MM.1S (cell line): ENCODE measurements around the gene CTU2.

Experiments used
- DNase-seq: peaks from one replicate; pipeline ENCODE4 v3.0.0-alpha.2; 2015
- H2AFZ ChIP-seq: fragments of 300-600 bp; sonication (generic); 2 replicates; pipeline ENCODE4 v1.6.0; 2016; ENCODE audit warnings: antibody characterized with exemption, low read length
- H3F3A ChIP-seq: fragments of 300-600 bp; sonication (generic); 2 replicates; pipeline ENCODE4 v1.6.1; 2016; ENCODE audit warnings: mild to moderate bottlenecking, antibody characterized with exemption, low read length, moderate library complexity, mixed read lengths; ENCODE audit not compliant: insufficient read depth
- H3K27ac ChIP-seq: fragments of 300-600 bp; sonication (generic); 2 replicates; pipeline ENCODE4 v1.5.1; 2016; ENCODE audit warnings: mild to moderate bottlenecking, low read length
- H3K27me3 ChIP-seq: fragments of 300-600 bp; sonication (generic); replicated peaks from 2 replicates; pipeline ENCODE4 v1.6.0; 2016; ENCODE audit warnings: low read length; ENCODE audit not compliant: insufficient read depth
- H3K36me3 ChIP-seq: fragments of 300-600 bp; sonication (generic); replicated peaks from 2 replicates; pipeline ENCODE4 v1.6.1; 2016; ENCODE audit warnings: mild to moderate bottlenecking, low read length, mixed read lengths; ENCODE audit not compliant: insufficient read depth
- H3K4me1 ChIP-seq: fragments of 300-600 bp; sonication (generic); 2 replicates; pipeline ENCODE4 v1.6.1; 2016; ENCODE audit warnings: low read length, mixed read lengths
- H3K4me2 ChIP-seq: fragments of 300-600 bp; sonication (generic); 2 replicates; pipeline ENCODE4 v1.6.0; 2016; ENCODE audit warnings: low read depth, low read length
- H3K4me3 ChIP-seq: fragments of 300-600 bp; sonication (generic); 2 replicates; pipeline ENCODE4 v1.5.1; 2016; ENCODE audit warnings: low read length, mixed read lengths
- H3K79me2 ChIP-seq: fragments of 300-600 bp; sonication (generic); 2 replicates; pipeline ENCODE4 v1.6.1; 2016; ENCODE audit warnings: mixed run types, low read length, mixed read lengths
- H3K9ac ChIP-seq: fragments of 300-600 bp; sonication (generic); 2 replicates; pipeline ENCODE4 v1.6.1; 2016; ENCODE audit warnings: low read length, mixed read lengths
- H3K9me2 ChIP-seq: fragments of 300-600 bp; sonication (generic); replicated peaks from 2 replicates; pipeline ENCODE4 v1.6.1; 2016; ENCODE audit warnings: mild to moderate bottlenecking, low read length, mixed read lengths; ENCODE audit not compliant: insufficient read depth
- H3K9me3 ChIP-seq: fragments of 300-600 bp; sonication (generic); replicated peaks from 2 replicates; pipeline ENCODE4 v1.6.1; 2016; ENCODE audit warnings: mild to moderate bottlenecking, low read length, mixed read lengths; ENCODE audit not compliant: insufficient read depth
- H4K20me1 ChIP-seq: fragments of 300-600 bp; sonication (generic); 2 replicates; pipeline ENCODE4 v1.6.1; 2016; ENCODE audit warnings: mild to moderate bottlenecking, low read length, moderate library complexity, mixed read lengths; ENCODE audit not compliant: insufficient read depth
- EZH2 ChIP-seq: fragments of 300-600 bp; sonication (generic); optimal IDR thresholded peaks from 2 replicates; pipeline ENCODE3; 2017; ENCODE audit warnings: low read depth, mild to moderate bottlenecking, antibody characterized with exemption, low read length, mixed read lengths
- EZH2phosphoT487 ChIP-seq: fragments of 300-600 bp; sonication (generic); IDR thresholded peaks from 2 replicates; pipeline ENCODE4 v1.6.1; 2018; ENCODE audit warnings: antibody characterized with exemption, low read length
- TF ChIP-seq, protein P1 (sequence below): fragments of 300-600 bp; sonication (generic); IDR thresholded peaks from 2 replicates; pipeline ENCODE4 v1.5.1; 2016; ENCODE audit warnings: antibody characterized with exemption, low read length, mixed read lengths

Gene CTU2

DNA sequence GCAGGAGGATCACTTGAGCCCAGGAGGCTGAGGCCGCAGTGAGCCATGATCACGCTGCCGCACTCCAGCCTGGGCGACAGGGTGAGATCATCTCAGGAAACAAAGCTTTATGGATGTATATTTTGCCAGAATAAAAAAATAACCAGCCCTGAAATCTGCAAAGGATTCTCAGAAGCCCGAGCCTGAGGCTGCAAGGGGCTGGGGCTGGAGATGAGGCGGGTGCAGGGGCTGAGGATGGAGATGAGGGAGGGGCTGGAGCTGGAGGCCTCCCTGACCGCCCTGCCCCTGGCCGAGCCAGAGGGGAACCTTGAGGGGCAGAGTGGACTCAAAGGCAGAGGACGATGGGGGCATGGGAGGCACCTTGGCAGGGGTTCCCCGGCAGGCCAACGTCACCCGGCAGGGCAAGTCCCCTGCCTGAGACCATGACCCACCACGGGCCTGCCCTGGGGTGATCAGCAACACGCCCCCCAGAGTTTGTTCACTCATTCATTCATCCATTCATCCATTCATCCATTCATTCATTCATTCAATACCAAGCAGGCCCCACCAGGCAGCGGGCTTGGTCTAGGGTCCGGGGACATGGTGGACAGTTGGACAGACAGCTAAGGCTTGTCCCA, 46.2 kb downstream of the CTU2 start:
- H3K4me1 ChIP-seq, result no peaks in the 10 kb centered on the region
- no peaks in the 10 kb centered on the region for H3F3A ChIP-seq
- no peaks in the 10 kb centered on the region for H3K9me3 ChIP-seq
- no peak for DNase-seq
- H3K4me2 ChIP-seq, result no peak overlapping the region
- no peaks in the 10 kb centered on the region for H3K9me2 ChIP-seq
- H3K27me3 ChIP-seq, result no peaks in the 10 kb centered on the region
- peaks cover 78% of the 10 kb centered on the region for H3K79me2 ChIP-seq
- no peak overlapping the region for H2AFZ ChIP-seq
- H3K9ac ChIP-seq, result no peak overlapping the region
- TF ChIP-seq EZH2, result no peak
- TF ChIP-seq, protein P1, sequence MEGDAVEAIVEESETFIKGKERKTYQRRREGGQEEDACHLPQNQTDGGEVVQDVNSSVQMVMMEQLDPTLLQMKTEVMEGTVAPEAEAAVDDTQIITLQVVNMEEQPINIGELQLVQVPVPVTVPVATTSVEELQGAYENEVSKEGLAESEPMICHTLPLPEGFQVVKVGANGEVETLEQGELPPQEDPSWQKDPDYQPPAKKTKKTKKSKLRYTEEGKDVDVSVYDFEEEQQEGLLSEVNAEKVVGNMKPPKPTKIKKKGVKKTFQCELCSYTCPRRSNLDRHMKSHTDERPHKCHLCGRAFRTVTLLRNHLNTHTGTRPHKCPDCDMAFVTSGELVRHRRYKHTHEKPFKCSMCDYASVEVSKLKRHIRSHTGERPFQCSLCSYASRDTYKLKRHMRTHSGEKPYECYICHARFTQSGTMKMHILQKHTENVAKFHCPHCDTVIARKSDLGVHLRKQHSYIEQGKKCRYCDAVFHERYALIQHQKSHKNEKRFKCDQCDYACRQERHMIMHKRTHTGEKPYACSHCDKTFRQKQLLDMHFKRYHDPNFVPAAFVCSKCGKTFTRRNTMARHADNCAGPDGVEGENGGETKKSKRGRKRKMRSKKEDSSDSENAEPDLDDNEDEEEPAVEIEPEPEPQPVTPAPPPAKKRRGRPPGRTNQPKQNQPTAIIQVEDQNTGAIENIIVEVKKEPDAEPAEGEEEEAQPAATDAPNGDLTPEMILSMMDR, result no peak
- TF ChIP-seq EZH2phosphoT487, result no peak
- no peak overlapping the region for H3K4me3 ChIP-seq
- peaks cover 8% of the 10 kb centered on the region for H4K20me1 ChIP-seq
- no peaks in the 10 kb centered on the region; the same call in 1 of the 2 replicates for H3K36me3 ChIP-seq
- no peak overlapping the region for H3K27ac ChIP-seq

DNA sequence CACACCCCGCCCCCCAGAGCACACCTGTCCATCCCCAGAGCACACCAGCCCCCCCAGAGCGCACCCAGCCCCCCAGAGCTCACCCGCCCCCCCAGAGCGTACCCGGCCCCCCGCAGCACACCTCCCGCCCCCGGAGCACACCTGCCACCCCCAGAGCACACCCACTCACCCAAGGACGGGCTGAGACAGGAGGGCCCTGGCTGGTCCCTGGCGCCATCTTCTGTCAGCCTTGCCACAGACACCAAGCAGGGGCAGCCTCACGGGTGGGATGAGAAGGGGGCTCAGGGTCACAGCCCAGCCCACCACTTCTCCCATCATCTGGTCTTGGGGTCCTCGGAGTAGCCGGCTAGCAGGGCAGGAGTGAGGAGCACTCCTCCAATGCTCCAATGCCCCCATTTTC, 46.9 kb downstream of the CTU2 start:
- Histone ChIP-seq H3K4me2 (no peak overlapping the region), H3K9me3 (no peaks in the 10 kb centered on the region), H2AFZ (no peak overlapping the region), H3K4me1 (no peaks in the 10 kb centered on the region), H4K20me1 (peaks cover 8% of the 10 kb centered on the region), H3K9ac (no peak overlapping the region), H3K4me3 (no peak overlapping the region), H3K27me3 (no peaks in the 10 kb centered on the region), H3K9me2 (no peaks in the 10 kb centered on the region), H3F3A (no peaks in the 10 kb centered on the region), H3K79me2 (peaks cover 78% of the 10 kb centered on the region), H3K27ac (no peak overlapping the region), H3K36me3 (no peaks in the 10 kb centered on the region; the same call in 1 of the 2 replicates)
- DNase-seq, result no peak
- TF ChIP-seq, protein P1, result no peak
- TF ChIP-seq EZH2, result no peak
- no peak for TF ChIP-seq EZH2phosphoT487

DNA sequence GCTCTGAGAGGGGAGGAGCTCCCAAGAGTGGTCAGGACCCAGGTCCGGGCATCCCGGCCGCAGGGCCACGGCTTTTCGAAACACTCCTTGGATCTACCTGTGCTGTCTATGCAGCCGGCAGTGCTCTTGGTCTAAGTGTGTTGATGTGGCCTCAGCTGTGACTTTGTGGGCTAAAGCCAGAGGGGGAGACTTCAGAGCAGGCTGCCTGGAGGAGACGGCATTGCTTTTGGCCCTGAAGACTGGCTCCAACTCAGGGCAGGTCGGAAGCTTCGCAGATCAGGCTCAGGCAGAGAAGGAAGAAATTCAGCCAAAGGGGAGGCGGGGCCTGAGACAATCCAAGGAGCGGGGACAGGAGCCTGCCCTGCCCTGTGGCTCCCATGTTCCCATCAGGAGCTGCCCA, 47.3 kb downstream of the CTU2 start:
- no peaks in the 10 kb centered on the region for H3K9me2 ChIP-seq
- H3F3A ChIP-seq, result no peaks in the 10 kb centered on the region
- TF ChIP-seq EZH2 (no peak), EZH2phosphoT487 (no peak)
- TF ChIP-seq, protein P1, result no peak
- no peak overlapping the region for H3K4me3 ChIP-seq
- no peaks in the 10 kb centered on the region for H3K27me3 ChIP-seq
- no peaks in the 10 kb centered on the region for H3K9me3 ChIP-seq
- no peaks in the 10 kb centered on the region for H3K4me1 ChIP-seq
- peaks cover 78% of the 10 kb centered on the region for H3K79me2 ChIP-seq
- H3K36me3 ChIP-seq, result no peaks in the 10 kb centered on the region; the same call in 1 of the 2 replicates
- no peak overlapping the region for H3K4me2 ChIP-seq
- no peak for DNase-seq
- H3K27ac ChIP-seq, result no peak overlapping the region
- peaks cover 10% of the 10 kb centered on the region for H4K20me1 ChIP-seq
- H3K9ac ChIP-seq, result no peak overlapping the region
- no peak overlapping the region for H2AFZ ChIP-seq
